Heart right ventricle (tissue), 16 donors: ENCODE data around the gene KIF14. TPM values are rescaled to one million over a fixed set of nuclear protein-coding genes. Genes with fewer than 3 reads are reported as not detected.
"Not testable (repeated sequence)": the region's sequence is repeated elsewhere in the genome, so short reads cannot be mapped to it uniquely, and the experiment has no call there.

ENCODE experiments used
- ATAC-seq, 8 donors: fragments of 200-7000 bp; cut with Tn5 transposase; one replicate each; pipeline ENCODE4 v1.9.1; 2020; ENCODE audit warnings: mild to moderate bottlenecking in 8 of 8, moderate library complexity in 8 of 8, moderate number of reproducible peaks in 1 of 8
- DNase-seq, 2 donors: peaks; one replicate each; pipeline ENCODE4 v3.0.0-alpha.2; 2020
- H3K27ac ChIP-seq, 10 donors: fragments of 200-600 bp; sonication (generic) in 2 of 10; one replicate each; pipeline versions ENCODE4 v1.5.0 to v1.8.0; 2020 to 2022; ENCODE audit warnings: mild to moderate bottlenecking in 3 of 10
- H3K27me3 ChIP-seq, 7 donors: fragments of 200-600 bp; one replicate each; pipeline ENCODE4 v1.8.0; 2021 to 2022; ENCODE audit warnings: mild to moderate bottlenecking in 2 of 7
- H3K36me3 ChIP-seq, 9 donors: fragments of 200-600 bp; sonication (generic) in 1 of 9; one replicate each; pipeline versions ENCODE4 v1.5.0 to v1.8.0; 2020 to 2022; ENCODE audit warnings: mild to moderate bottlenecking in 2 of 9
- H3K4me1 ChIP-seq, 9 donors: fragments of 200-600 bp; sonication (generic) in 1 of 9; one replicate each; pipeline versions ENCODE4 v1.5.0 to v1.8.0; 2020 to 2022; ENCODE audit warnings: mild to moderate bottlenecking in 4 of 9
- H3K4me3 ChIP-seq, 10 donors: fragments of 200-600 bp; sonication (generic) in 2 of 10; one replicate each; pipeline versions ENCODE4 v1.5.0 to v1.8.0; 2020 to 2022; ENCODE audit warnings: mild to moderate bottlenecking in 7 of 10, moderate library complexity in 2 of 10
- H3K9me3 ChIP-seq, 11 donors: fragments of 200-600 bp in 10 of 11; sonication (generic) in 2 of 11; one replicate each; pipeline versions ENCODE4 v1.5.0 to v1.8.0; 2013 to 2022; ENCODE audit warnings: mild to moderate bottlenecking in 2 of 11, control low read depth in 1 of 11, moderate library complexity in 1 of 11
- WGBS, 2 donors: extraction: QIAGEN DNeasy Blood & Tissue Kit; methylation state at CpG; one replicate each; pipeline ENCODE4 v1.1.7; 2013; ENCODE audit warnings: inconsistent platforms in 1 of 2; 5-methylcytosine and 5-hydroxymethylcytosine counted together
- intact Hi-C, 10 donors: fragments of 100-400 bp; cut with DNase I; formaldehyde crosslinking; loops; one replicate each; pipeline versions ENCODE4 v1.11.1 to v1.14.2; 2022
- polyA plus RNA-seq, 2 donors: library from polyadenylated mRNA; stranded (reverse); fragments of 200-250 nt; gene quantifications; one replicate each; pipeline ENCODE4 v1.2.3, GENCODE V29; 2013
- total RNA-seq, 10 donors: library from RNA; stranded (reverse); fragmentation: NEBNext Ultra II Directional in 3 of 10; extraction: Animal tissue kit (Norgen Biotek cat#: 25700) in 3 of 10; gene quantifications; one replicate each; pipeline versions ENCODE4 v1.2.1 to v1.2.4, GENCODE V29; 2021 to 2023
- TF ChIP-seq, protein P1 (sequence below), 9 donors: fragments of 200-600 bp; sonication (generic) in 2 of 9; IDR thresholded peaks; one replicate each; pipeline versions ENCODE4 v1.5.0 to v1.8.0; 2021 to 2022; ENCODE audit warnings: antibody characterized with exemption in 9 of 9, mild to moderate bottlenecking in 5 of 9, moderate library complexity in 1 of 9
- donor health status: Arrhythmogenic right ventricular cardiomyopathy.
- donor health status: ischemic (EF 13 %, LVEDD 7.1; RV severe dilation, severe dysfunction).
- donor health status: healthy with polysubstance abuse.
- donor health status: DM: no; HTN: yes; CAD: no.
- donor health status: DM: no; HTN: no; CAD: no.
- donor health status: ischemic (EF 25% LVEDD 6.9; RV normal size, moderate dysfunction).
- donor health status: ischemic (EF 25% LVEDD 5.7; RV mildly dilated, moderate dysfunction).
- donor health status: healthy.
- donor health status: DM: yes; HTN: yes; CAD: no.
- donor health status: Ischemic cardiomyopathy.
- donor health status: ischemic (EF 35%, LVEDD 5.7; RV mildly dilated, moderate dysfunction).
- donor health status: nonischemic (EF 11% LVEDD 7.7; RV severe dilation, severe dysfunction).
- donor health status: DM: yes; HTN: yes; CAD: no.
- donor health status: PGD.
- donor health status: ischemic (EF 29% LVEDD 5.4; RV normal size, mild dysfunction).
- donor health status: nonischemic (EF 23%, LVEDD 6.1; RV moderate dilation, normal function).

KIF14 gene
- total and polyA plus RNA-seq, 12 donors, result under 0.01 to 1.3 (median 0.05) TPM; not detected in 2

DNA sequence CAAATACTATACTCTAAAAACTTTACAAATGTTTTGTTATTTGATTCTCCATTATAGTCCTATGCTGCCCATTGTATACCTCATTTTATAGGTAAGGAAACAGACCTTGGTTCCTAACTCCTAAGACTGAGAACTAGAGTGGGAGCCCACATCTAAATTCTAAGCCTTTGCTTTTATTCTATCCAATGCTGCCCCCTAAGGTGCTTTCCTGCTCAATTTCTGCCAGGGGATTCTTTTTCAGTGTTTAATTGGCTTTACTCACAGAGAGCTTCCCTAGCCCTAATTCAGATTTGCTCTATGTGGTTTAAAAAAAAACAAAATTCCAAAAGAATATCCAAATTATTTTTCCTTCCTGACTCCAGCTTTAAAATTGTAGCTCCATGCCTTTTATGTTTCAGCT is 64.5 kb downstream of the KIF14 start:
- intact Hi-C loops, result loop anchor here in 3 of 10 donors (5.0 kb wide), 1 partner anchor 486 kb away; no protein-coding TSS in a partner anchor
- Histone ChIP-seq H3K4me3 (no peak overlapping the region), H3K27me3 (no peaks in the 10 kb centered on the region), H3K9me3 (no peaks in the 10 kb centered on the region), H3K36me3 (peaks cover 0 to 10% (median 0%) of the 10 kb centered on the region in 9 donors), H3K4me1 (no peaks in the 10 kb centered on the region), H3K27ac (no peak overlapping the region)
- TF ChIP-seq, protein P1, sequence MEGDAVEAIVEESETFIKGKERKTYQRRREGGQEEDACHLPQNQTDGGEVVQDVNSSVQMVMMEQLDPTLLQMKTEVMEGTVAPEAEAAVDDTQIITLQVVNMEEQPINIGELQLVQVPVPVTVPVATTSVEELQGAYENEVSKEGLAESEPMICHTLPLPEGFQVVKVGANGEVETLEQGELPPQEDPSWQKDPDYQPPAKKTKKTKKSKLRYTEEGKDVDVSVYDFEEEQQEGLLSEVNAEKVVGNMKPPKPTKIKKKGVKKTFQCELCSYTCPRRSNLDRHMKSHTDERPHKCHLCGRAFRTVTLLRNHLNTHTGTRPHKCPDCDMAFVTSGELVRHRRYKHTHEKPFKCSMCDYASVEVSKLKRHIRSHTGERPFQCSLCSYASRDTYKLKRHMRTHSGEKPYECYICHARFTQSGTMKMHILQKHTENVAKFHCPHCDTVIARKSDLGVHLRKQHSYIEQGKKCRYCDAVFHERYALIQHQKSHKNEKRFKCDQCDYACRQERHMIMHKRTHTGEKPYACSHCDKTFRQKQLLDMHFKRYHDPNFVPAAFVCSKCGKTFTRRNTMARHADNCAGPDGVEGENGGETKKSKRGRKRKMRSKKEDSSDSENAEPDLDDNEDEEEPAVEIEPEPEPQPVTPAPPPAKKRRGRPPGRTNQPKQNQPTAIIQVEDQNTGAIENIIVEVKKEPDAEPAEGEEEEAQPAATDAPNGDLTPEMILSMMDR (IDR thresholded peaks at IDR 0.05), result no peak
- ATAC-seq, result no peak
- DNase-seq, result no peak

DNA sequence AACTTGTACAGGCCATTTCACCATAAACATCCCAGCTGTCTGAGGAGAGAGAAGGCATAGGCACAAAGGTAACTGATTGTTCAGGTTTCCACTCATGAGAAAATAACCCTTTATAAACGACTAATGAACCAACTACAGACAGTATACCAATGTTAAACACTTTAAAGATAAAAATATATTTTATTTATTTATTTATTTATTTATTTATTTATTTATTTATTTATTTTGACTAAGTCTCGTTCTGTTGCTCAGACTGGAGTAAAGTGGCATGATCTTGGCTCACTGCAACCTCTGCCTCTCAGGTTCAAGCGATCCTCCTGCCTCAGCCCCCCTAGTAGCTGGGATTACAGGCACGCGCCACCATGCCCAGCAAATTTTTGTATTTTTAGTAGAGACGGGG is 67.8 kb downstream of the KIF14 start:
- intact Hi-C loops, H3K4me3 ChIP-seq, H3K27ac ChIP-seq, H3K27me3 ChIP-seq, ATAC-seq, H3K9me3 ChIP-seq, H3K36me3 ChIP-seq, H3K4me1 ChIP-seq, DNase-seq: not testable (repeated sequence)
- 94 to 98% methylated on average over 6 of the region's 6 CpGs for WGBS, 2 donors

DNA sequence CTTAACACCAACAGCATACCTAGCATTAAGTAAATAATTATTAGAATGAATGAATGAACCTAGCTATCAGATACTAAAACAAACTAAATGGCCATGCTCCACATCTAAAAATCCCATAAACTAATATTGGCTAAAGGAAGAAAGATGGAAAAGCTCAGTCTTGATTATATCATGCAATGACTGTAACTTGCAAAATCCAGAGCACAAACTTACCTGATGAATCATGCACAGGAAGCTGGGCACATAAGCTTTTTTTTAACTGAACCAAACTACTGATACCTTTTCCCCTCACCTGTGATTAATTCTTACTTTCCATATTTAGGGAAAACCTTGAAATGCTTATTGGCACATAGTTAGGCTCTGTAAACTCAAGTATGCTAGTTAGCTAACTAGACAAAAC is 70.2 kb downstream of the KIF14 start:
- H3K27me3 ChIP-seq, result no peaks in the 10 kb centered on the region
- ATAC-seq (no peak), DNase-seq (no peak)
- H3K9me3 ChIP-seq, result no peaks in the 10 kb centered on the region
- H3K4me3 ChIP-seq, result no peak overlapping the region
- TF ChIP-seq, protein P1 (IDR thresholded peaks at IDR 0.05), result no peak
- no peaks in the 10 kb centered on the region for H3K36me3 ChIP-seq
- intact Hi-C loops, result no loop called here
- H3K27ac ChIP-seq, result no peak overlapping the region
- no peaks in the 10 kb centered on the region for H3K4me1 ChIP-seq

DNA sequence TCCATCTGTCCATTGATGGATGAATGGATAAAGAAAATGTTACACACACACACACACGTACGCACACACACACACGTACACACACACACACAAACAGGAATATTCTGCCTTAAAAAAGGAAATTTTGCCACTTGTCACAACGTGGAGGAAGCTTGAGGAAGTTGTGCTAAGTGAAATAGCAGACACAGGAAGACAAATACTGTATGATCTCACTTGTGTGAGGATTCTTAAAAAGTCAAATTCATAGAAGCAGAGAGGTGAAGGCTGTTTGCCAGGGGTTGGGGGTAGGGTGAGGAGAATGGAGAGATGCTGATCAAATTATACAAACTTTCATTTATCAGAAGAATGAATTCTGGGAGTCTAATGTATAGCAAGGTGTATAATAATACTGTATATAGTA is 73.2 kb downstream of the KIF14 start:
- H3K4me1 ChIP-seq, result no peaks in the 10 kb centered on the region
- ATAC-seq (no peak), DNase-seq (no peak)
- no peaks in the 10 kb centered on the region for H3K9me3 ChIP-seq
- 46 to 70% methylated on average over 4 of the region's 4 CpGs for WGBS, 2 donors
- intact Hi-C loops, result no loop called here
- H3K4me3 ChIP-seq, result no peak overlapping the region
- TF ChIP-seq, protein P1 (IDR thresholded peaks at IDR 0.05), result no peak
- no peak overlapping the region for H3K27ac ChIP-seq
- H3K36me3 ChIP-seq, result no peaks in the 10 kb centered on the region
- H3K27me3 ChIP-seq, result peaks cover 0 to 7% (median 0%) of the 10 kb centered on the region in 7 donors

DNA sequence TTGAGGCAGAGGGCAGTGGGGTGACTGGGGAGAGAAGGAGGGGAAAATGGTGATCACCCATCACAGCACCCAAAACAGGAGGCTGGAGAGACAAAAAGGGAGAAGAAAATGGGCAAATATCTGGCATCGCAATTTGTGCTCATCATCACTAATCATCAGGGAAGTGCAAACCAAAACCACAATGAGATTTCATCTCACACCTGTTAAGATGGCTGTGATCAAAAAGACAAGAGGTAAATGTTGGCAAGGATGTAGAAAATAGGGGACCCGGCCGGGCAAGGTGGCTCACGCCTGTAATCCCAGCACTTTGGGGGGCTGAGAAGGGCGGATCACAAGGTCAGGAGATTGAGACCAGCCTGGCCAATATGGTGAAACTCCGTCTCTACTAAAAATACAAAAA is 74.0 kb downstream of the KIF14 start:
- Histone ChIP-seq H3K27ac (no peak overlapping the region), H3K4me3 (no peak overlapping the region), H3K36me3 (no peaks in the 10 kb centered on the region), H3K4me1 (no peaks in the 10 kb centered on the region), H3K27me3 (peaks cover 0 to 7% (median 0%) of the 10 kb centered on the region in 7 donors), H3K9me3 (no peaks in the 10 kb centered on the region)
- DNase-seq, result no peak
- ATAC-seq, result no peak
- TF ChIP-seq, protein P1 (IDR thresholded peaks at IDR 0.05), result no peak
- intact Hi-C loops, result no loop called here
- WGBS, 2 donors, result 85 to 94% methylated on average over 6 of the region's 6 CpGs
